ENCODE data around the gene ZNF785. TPM values are rescaled to one million over a fixed set of nuclear protein-coding genes. Genes with fewer than 3 reads are reported as not detected.

ZNF785 gene
- total RNA-seq, 4 donors from 2014 or later = 9.5 to 19.2 (median 10.4) TPM

- no peak for DNase-seq (ENCODE audit: low spot score in 2 of 2)
- intact Hi-C loops (cut with DNase I; ENCODE audit: low total_unique reads) = no loop called here
- no peak for TF ChIP-seq CTCF (IDR thresholded peaks at IDR 0.05)
- TF ChIP-seq POLR2A (IDR thresholded peaks at IDR 0.05) = no peak
- 70 to 83% methylated on average over 11 of the region's 11 CpGs for WGBS, 2 donors
- no peak overlapping the region for H3K4me3 ChIP-seq (ENCODE audit: low read depth, poor library complexity, severe bottlenecking)
Measured at GRCh38 chr16:30623536-30624283, 38.2 kb upstream of the ZNF785 start.

GRCh38 chr16:30622455-30623032 is 37.0 kb upstream of the ZNF785 start:
- no peak for TF ChIP-seq CTCF (IDR thresholded peaks at IDR 0.05)
- TF ChIP-seq POLR2A (IDR thresholded peaks at IDR 0.05) = no peak
- intact Hi-C loops (cut with DNase I; ENCODE audit: low total_unique reads) = no loop called here
- no peak for DNase-seq (ENCODE audit: low spot score in 2 of 2)
- no peak overlapping the region for H3K4me3 ChIP-seq (ENCODE audit: low read depth, poor library complexity, severe bottlenecking)
- 55 to 59% methylated on average over 10 of the region's 10 CpGs for WGBS, 2 donors

- 59 to 63% methylated on average over 5 of the region's 5 CpGs for WGBS, 2 donors
- no peak overlapping the region for H3K4me3 ChIP-seq (ENCODE audit: low read depth, poor library complexity, severe bottlenecking)
- no peak for TF ChIP-seq CTCF (IDR thresholded peaks at IDR 0.05)
- no peak for TF ChIP-seq POLR2A (IDR thresholded peaks at IDR 0.05)
- intact Hi-C loops (cut with DNase I; ENCODE audit: low total_unique reads) = no loop called here
- DNase-seq (ENCODE audit: low spot score in 2 of 2) = no peak
Measured at GRCh38 chr16:30621765-30622164, 36.3 kb upstream of the ZNF785 start.

DNA sequence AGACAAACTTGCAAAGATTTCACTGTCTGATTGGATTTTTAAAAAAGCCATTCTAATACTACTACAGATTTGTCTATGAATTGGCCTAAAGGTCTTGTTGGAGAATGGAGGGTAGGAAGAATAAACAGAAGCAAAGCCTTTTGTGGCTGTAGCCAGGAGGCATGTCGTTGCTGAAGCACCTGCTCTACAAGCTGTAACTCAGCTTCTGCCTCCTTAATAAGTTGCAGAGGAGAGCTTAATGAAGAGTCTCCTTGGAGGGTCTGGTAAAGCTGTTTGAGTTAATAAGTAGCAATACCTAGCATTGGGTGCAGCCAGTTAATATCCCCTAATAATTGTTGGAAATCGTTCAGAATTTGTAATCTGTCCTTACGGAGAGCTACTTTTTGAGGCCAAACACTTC is 34.7 kb upstream of the ZNF785 start:
- intact Hi-C loops (cut with DNase I; ENCODE audit: low total_unique reads) = no loop called here
- TF ChIP-seq CTCF (IDR thresholded peaks at IDR 0.05) = no peak
- TF ChIP-seq POLR2A (IDR thresholded peaks at IDR 0.05) = no peak
- 50 to 57% methylated on average over 3 of the region's 3 CpGs for WGBS, 2 donors
- no peak overlapping the region for H3K4me3 ChIP-seq (ENCODE audit: low read depth, poor library complexity, severe bottlenecking)
- no peak for DNase-seq (ENCODE audit: low spot score in 2 of 2)

- intact Hi-C loops (cut with DNase I; ENCODE audit: low total_unique reads) = no loop called here
- H3K4me3 ChIP-seq (ENCODE audit: low read depth, poor library complexity, severe bottlenecking) = no peak overlapping the region
- no peak for TF ChIP-seq POLR2A (IDR thresholded peaks at IDR 0.05)
- no peak for TF ChIP-seq CTCF (IDR thresholded peaks at IDR 0.05)
- WGBS, 2 donors = 77 to 85% methylated on average over 5 of the region's 5 CpGs
- no peak for DNase-seq (ENCODE audit: low spot score in 2 of 2)
Measured at GRCh38 chr16:30619638-30620037, 34.1 kb upstream of the ZNF785 start.

Measured in lower leg skin (tissue), 4 donors.